HepG2 (cell line): Measurements from ENCODE around the gene COBLL1. TPM values are rescaled to one million over a fixed set of nuclear protein-coding genes. Genes with fewer than 3 reads are reported as not detected.

Experiments
- EHMT2 ChIP-seq: fragments of 200-600 bp; sonication (generic); IDR thresholded peaks from 2 replicates; pipeline ENCODE4 v1.7.0; 2017; ENCODE audit warnings: antibody characterized with exemption, low read depth, low read length, borderline replicate concordance
- GLI4 ChIP-seq: sonication (generic); formaldehyde crosslinking; IDR thresholded peaks from 2 replicates; pipeline ENCODE4 v1.5.1; 2020; ENCODE audit warnings: missing genetic modification reagents, mild to moderate bottlenecking, moderate library complexity, borderline replicate concordance
- KDM5B ChIP-seq: sonication (generic); formaldehyde crosslinking; IDR thresholded peaks from 2 replicates; pipeline ENCODE4 v1.4.0; 2020; ENCODE audit warnings: missing genetic modification reagents, mild to moderate bottlenecking, borderline replicate concordance
- MAFF ChIP-seq: IDR thresholded peaks from 2 replicates; pipeline ENCODE4 v1.6.1; 2011; ENCODE audit warnings: low read depth, low read length, improper control_type of control experiment
- SOX13 ChIP-seq, 3 experiments: fragments of 450-650 bp in 1 of 3; sonication (generic) in 1 of 3; formaldehyde crosslinking in 1 of 3; IDR thresholded peaks in 2 of 3; conservative IDR thresholded peaks in 1 of 3; 2 replicates each; pipeline versions ENCODE4 v1.5.0 to v1.6.1; 2016 to 2020; ENCODE audit warnings: antibody characterized with exemption in 1 of 3, mild to moderate bottlenecking in 1 of 3, missing compliant biosample characterization in 1 of 3, missing genetic modification reagents in 1 of 3, moderate library complexity in 1 of 3
- TBX3 ChIP-seq: fragments of 450-650 bp; IDR thresholded peaks from 2 replicates; pipeline ENCODE4 v1.6.1; 2017; ENCODE audit warnings: antibody characterized with exemption, mild to moderate bottlenecking, inconsistent platforms, borderline replicate concordance
- ZBTB40 ChIP-seq, 2 experiments: fragments of 450-650 bp in 1 of 2; sonication (generic) in 1 of 2; formaldehyde crosslinking in 1 of 2; IDR thresholded peaks; 2 replicates each; pipeline versions ENCODE4 v1.6.1 to v1.8.0; 2016 to 2022; ENCODE audit warnings: antibody characterized with exemption in 1 of 2, mild to moderate bottlenecking in 1 of 2, missing genetic modification reagents in 1 of 2
- ZNF142 ChIP-seq: sonication (generic); formaldehyde crosslinking; IDR thresholded peaks from 2 replicates; pipeline ENCODE4 v1.4.0; 2020; ENCODE audit warnings: missing genetic modification reagents
- ZNF333 ChIP-seq: sonication (generic); formaldehyde crosslinking; IDR thresholded peaks from 2 replicates; pipeline ENCODE4 v1.4.0; 2020; ENCODE audit warnings: mild to moderate bottlenecking, missing genetic modification reagents, borderline replicate concordance
- ZNF430 ChIP-seq: sonication (generic); formaldehyde crosslinking; IDR thresholded peaks from 2 replicates; pipeline ENCODE4 v1.9.0; 2021; ENCODE audit warnings: mild to moderate bottlenecking, missing genetic modification reagents
- polyA plus RNA-seq, 8 experiments: library from polyadenylated mRNA; depleted of rRNA in 3 of 8; stranded (reverse) in 7 of 8; unstranded in 1 of 8; fragments of >200 nt; fragmentation: Illumina TruSeq in 4 of 8; extraction: Trizol in 4 of 8; gene quantifications; 2 replicates each; pipeline versions ENCODE4 v1.2.1 to v1.2.3, GENCODE V29; 2011 to 2016; ENCODE audit warnings: low read depth in 4 of 8, missing spikeins in 1 of 8, mixed read lengths in 1 of 8; ENCODE audit not compliant: insufficient read depth in 1 of 8
- total RNA-seq, 5 experiments: library from RNA; depleted of rRNA; stranded (reverse); fragments of >200 nt; fragmentation: Illumina TruSeq; extraction: Trizol; gene quantifications; 2 replicates each; pipeline ENCODE4 v1.2.3, GENCODE V29; 2016; ENCODE audit warnings: low read depth in 1 of 5

COBLL1 gene
- total and polyA plus RNA-seq, 2 of the 13 experiments (the other 11 are each of a cell fraction or from before 2014, with no cell fraction given), result 32.6 to 86.8 TPM

GRCh38 chr2:164742738-164743317 lies 98.8 kb downstream of the COBLL1 start (continued):
- TF ChIP-seq ZNF142 (CRISPR knock-in tag) (no peak), ZNF430 (CRISPR knock-in tag) (peak; percentile 37; the same call in 1 of the 2 replicates), ZNF333 (CRISPR knock-in tag) (no peak), EHMT2 (peak; percentile 81), TBX3 (peak; percentile 30; the same call in 1 of the 2 replicates), KDM5B (no peak), GLI4 (no peak), SOX13 (IDR thresholded peaks at IDR 0.05) (peak; percentile 62; the same call in 1 of the 2 replicates), SOX13 (CRISPR knock-in tag; conservative IDR thresholded peaks at IDR 0.05 in 1 of 2, IDR thresholded peaks at IDR 0.05 in 1 of 2) (peak in 1 of 2 experiments; percentile 95; a peak in 2 of 4 replicates), MAFF (no peak), ZBTB40 (IDR thresholded peaks at IDR 0.05) (no peak), ZBTB40 (CRISPR knock-in tag; IDR thresholded peaks at IDR 0.05) (no peak)
